Hematopoietic multipotent progenitor cell treated with erythropoietin and hydrocortisone succinate and interleukin-3 and kit ligand, for 4 days (in vitro differentiated cells): ENCODE data around the gene GREB1L.
"Not testable (repeated sequence)": the region's sequence is repeated elsewhere in the genome, so short reads cannot be mapped to it uniquely, and the experiment has no call there.

Source experiments
- DNase-seq: peaks from one replicate; pipeline ENCODE4 v3.0.0-alpha.2; 2015

GREB1L gene

DNA sequence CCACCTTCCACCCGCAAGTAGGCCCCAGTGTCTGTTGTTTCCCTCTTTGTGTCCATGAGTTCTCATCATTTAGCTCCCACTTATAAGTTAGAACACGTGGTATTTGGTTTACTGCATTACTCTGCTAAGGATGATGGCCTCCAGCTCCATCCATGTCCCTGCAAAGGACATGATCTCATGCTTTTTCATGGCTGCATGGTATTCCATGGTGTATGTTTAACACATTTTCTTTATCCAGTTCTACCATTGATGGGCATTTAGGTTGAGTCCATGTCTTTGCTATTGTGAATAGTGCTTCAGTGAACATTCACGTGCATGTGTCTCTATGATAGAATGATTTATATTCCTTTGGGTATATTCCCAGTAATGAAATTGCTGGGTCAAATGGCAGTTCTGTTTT lies 69.9 kb downstream of the GREB1L start:
- DNase-seq = not testable (repeated sequence)

DNA sequence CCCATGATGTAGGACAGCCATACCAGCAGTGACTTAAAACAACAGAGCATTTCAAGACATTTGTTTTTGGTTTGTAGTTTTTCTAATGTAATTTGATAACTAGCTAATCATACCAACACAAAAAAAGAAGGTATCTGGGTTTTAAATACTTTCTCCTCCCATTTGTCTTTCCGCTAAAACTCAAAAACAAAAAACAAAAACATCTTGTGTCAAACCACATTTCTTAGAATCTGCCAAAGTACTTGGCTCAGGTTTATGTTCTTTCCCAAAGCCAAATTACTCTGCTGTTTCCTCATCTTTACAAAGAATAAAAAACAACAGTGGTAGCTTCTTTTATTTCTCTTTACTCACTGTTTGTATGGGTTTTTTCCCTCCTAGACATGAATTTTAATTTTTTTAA lies 71.5 kb downstream of the GREB1L start:
- no peak for DNase-seq

DNA sequence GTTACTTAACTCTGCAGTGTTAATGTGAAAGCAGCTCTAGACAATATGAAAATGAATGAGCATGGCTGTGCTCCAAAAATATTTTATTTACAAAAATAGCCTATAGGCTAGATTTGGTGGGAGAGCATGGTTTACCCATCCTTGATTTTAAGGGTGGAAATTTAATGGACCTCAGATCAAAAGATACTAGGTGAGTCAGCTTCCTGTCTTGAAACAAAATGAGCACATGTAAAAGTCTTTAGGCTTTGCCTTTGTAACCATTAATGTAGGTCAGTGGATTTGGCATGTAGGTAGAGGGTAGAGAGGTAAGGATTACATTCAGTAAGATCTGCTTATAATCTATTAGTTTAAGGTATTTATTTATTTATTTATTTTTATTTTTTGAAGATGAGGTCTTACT lies 72.7 kb downstream of the GREB1L start:
- no peak for DNase-seq

DNA sequence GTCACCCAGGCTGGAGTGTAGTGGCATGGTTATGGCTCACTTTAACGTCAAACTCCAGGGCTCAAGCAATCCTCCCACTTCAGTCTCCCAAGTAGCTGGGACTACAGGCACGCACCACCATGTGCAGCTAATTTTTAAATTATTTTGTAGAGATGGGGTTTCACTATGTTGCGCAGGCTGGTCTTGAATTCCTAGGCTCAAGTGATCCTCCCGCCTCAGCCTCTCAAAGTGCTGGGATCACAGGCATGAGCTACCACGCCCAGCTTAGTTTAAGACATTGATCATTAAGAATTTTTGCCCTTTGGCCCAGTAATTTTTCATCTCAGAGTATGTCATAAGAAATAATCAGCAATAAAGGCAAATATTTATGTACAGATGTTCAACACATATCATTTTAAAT lies 73.1 kb downstream of the GREB1L start:
- not testable (repeated sequence) for DNase-seq

DNA sequence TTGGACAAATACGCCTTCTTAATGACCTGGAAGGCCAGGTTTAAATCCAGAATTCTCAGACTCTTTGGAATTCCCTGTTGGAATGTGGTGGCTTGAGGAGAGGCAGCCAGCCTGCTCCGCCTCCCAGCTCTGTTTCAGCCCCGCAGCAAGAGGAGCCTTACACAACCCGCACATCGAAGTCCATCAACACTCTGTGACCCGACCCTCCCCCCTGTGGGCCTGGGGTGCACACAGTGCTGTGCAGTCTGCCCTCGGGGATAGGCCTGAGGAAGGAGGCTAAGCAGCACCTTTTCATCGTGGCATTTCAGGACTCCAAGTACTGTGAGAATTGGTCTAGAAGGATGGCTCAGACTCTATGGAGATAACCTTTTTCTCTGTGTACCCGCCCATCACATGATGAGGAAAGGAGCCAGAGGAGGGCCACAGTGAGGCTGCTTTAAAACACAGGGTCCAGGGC lies 73.7 kb downstream of the GREB1L start:
- DNase-seq = no peak

DNA sequence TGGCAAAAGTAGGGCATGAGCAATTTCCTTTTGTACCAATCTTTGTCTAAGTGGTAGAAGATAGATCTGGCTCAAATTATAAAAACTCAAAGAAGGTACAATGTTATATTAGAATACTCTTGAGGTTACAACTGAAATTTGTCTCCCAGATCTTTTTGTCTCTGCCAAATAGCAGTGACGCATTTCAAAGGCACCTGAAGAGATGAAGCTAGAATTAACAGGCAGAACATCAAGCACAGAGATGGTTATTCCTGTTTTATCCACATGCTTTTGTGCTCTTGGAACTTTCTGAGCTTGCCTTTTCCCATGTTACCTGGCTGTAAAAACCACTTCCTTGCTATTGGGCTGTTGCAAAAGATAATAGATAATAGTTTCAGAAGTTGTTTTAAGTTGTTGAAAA lies 74.3 kb downstream of the GREB1L start:
- no peak for DNase-seq

DNA sequence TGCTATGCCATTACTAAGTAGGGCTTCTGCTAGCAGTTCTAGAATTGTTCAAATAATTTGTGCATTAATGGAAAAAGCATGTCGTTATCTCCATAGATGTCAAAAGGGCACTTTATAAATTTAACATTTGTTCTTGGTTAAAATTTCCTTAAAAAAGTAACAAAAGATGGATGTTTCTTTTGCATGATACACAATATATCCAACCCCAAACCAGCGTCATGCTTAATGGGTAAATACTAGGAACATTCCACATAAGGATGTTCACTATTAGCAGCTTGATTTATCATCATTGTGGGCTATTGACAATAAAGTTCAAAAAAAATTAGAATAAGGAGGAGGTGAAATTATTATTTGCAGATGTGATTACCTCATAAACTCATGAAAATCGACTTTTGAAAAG lies 79.7 kb downstream of the GREB1L start:
- no peak for DNase-seq

DNA sequence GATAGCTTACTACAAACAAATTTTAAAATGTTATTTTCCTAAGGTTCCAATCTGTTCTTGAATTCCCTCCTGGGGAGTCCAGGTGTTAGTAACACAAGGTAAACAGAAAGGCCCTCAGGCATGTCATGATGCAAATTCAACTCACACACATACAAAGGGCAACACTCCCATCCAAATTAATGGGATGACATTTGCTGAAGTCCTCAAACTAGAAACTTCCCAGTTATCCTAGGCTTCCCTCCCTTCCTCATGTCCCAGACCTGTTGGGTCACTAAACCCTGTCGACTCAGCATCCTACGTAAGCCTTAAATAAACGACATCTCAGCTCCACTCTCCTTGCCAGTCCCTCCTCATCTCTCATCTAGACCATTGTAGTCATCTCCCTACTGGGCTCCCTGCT lies 85.1 kb downstream of the GREB1L start:
- DNase-seq = no peak

DNA sequence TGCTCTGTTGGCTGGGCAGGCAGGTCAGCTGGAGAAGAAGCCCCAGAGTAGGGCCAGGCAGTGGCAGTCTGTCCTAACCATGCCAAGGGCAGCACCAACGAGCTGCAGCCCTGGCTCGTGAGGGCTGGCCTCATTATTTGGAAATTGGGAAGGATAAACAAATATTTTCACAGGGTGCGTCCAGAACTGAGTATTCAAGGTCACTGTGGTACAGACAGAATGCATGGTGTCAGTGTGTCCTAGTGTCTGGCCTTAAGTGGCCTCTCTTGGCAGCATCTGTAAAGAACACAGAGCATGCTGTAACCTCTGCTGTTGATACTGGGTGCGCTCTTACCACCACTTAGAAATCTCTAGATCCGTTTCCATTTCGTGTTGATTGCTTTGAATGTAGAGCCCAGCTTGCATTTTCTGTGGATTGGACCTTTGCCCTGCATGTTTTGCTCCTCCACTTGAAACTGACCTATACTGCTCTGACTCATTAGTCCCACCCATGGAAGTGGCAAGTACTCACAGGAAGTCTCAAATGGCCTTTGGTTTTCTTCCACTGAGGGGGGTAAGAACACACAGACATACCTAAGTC lies 88.2 kb downstream of the GREB1L start:
- no peak for DNase-seq

DNA sequence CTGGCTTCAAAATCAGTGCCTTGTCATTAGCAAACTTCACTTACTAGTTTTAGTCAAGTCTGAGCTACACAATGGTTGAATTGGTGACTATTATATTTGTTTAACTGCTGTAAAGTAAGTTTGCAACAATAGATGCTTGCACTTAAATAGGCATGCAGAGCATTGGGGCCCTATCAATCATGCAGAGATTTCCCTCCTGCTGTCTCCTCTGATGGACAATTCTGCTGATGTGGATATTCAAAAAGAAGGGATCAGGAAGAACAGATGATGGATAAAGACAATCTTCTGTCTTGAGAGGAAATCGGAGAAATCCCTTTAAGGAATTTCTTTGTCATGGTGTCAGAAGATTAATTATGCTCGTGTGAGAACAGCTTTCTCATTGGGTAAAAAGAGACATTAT lies 89.0 kb downstream of the GREB1L start:
- no peak for DNase-seq

DNA sequence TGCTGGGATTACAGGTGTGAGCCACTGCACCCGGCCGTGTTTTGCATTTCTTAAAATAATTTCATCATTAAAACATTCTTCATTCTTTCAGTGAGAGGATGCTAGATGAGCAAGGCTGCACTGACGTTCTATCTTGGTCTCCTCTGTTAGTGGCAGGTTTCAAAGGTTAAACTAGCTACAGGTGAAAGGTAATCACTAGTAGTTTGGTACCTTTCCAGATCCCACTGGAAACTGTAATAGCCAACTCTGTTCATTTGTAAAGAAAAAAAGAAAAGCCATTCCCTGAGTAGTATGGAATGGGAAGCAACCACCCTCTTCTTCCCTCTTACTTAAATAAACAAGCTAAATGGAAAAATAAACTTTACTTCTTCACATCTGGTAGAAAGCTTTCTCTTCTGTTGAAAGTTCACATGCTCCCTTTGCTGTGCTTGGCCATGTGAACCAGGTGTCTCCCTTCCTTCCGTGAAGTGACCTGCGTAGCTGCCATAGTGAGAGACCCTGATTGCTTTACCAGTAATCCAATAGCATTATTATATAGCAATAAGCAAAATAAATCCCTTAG lies 94.0 kb downstream of the GREB1L start:
- DNase-seq = no peak

DNA sequence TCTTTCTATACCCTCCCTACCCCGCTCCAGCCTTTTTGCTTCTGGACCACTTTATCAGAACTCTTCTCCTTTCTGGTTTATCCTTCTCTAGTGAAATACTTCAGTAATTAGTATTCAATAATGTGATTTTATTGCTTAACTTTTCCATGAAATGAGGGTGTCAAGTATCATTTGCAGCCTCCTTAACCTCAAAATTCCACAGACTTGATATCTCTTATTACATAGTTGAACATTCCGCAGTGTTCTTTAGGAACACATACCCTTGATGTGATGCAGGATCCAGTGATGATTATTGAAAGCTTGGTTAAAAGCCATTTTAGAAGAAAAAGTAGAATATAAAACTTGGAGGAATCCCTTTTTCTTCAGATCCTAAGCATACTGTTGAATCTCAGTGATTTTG lies 94.8 kb downstream of the GREB1L start:
- DNase-seq = no peak

DNA sequence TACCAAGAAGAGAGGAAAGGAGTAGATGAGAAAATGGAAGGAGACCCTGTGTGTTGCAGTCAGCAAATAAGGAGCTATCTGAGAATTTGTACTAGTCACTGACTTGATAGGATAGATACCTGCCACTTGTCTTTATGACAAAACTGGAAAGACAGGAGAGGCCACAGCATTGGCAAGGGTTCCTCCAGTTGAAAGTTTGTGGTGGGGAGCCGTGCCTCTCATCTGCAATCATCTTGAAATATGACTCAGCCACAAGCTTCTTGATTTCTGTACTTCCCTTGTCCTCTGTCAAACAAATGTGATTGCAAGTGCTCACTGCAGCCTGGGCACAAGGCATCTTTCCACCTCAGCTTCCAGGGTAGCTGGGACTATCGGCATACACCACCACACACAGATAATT lies 99.1 kb downstream of the GREB1L start:
- no peak for DNase-seq

DNA sequence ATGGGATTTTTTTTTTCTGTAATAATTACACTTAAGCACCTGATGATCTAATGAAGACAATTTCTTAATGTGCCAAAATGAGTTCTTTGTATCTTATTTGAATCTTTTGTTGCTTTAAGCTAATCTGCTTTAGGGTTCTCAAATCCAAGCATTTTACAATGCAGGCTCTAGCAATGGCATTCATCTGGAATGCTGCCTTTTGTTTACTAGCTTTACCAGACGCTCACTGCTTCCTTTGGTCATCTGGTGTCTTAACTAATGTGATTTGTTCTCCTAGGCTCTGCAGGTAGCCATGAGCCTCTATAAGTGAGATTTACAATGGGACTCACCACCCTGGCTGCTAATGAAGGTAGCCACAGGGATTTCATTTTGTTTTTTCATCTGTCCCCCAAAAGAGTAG lies 100.3 kb downstream of the GREB1L start:
- no peak for DNase-seq

DNA sequence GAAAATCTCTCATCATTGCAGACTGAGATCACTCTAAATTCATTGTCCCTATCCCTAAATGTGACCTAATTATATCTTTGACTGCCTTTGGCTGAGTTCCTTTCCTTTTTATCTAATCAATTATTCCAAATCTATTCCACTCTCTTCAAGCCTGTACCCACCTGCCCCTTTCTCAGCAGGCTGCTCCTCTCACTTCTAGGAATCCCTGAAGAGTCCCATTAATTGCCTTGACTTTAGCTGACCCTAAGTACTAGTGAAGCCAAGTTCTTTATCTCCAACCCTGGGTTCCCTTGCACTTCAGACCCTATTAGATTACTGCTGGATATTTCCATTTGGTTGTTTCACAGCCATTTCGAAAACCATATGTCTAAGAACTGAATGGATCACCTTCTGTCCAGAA lies 102.8 kb downstream of the GREB1L start:
- no peak for DNase-seq

DNA sequence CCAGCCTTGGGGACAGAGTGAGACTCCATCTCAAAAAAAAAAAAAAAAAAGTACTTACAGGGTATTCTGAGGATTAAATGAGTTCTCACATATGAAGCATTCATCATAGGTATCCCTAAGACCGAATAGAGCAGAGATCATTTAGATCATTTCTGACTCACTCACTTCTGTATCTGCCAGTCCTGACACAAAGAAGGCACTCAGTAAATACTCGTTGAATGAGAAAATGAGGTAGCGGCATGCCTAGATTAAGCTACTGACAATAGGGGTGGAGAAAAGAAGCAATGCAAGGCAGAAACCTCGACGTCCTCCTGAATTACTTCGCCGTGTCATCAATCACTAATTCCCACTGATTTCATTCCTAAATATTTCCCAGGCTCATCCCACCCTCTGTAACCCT lies 103.8 kb downstream of the GREB1L start:
- no peak for DNase-seq

DNA sequence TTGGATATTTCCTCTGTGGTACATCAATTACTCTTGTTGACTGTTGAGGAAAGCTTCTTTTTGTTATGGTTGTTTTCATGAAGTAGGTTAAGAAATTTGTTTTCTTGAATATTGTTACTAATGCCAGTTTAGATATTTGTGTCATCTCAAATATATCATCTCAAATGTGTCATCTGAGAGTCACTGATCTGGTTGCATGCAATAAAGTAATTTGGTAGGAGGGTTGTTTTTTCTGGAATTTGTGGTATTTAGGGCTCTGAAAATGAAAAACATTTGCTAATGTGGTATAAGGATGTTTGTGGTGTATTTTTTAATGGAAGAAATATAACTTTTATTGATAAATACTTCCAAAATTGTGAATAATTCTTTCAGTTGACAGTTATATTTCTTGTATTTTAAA lies 117.7 kb downstream of the GREB1L start:
- no peak for DNase-seq

DNA sequence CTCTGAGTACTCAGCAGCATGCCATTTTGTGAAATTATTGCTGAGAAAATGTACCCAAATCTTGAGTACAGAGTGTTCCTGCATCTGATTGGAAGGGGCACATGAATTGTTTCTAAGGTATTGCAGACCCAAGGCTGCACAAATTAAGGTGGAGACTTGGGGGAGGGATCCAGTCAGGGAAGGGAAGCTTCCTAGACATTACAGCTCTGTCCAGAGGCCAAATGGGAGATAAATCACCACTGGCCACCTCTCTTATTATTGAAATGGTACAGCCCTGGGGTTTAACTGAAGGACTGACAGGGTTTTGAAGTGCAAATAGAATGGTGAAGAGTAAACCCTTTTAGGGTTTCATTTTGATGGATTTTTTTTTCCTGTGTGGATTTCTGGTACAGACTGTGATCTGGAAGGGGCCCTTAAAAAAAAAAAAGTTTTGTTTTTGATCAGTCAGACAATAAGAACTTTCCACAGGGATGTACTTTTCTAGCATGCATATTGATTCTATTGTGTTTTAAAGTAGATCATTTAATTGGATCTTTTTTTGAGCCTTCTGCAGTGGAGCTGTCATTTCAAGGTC lies 119.4 kb downstream of the GREB1L start:
- no peak for DNase-seq

DNA sequence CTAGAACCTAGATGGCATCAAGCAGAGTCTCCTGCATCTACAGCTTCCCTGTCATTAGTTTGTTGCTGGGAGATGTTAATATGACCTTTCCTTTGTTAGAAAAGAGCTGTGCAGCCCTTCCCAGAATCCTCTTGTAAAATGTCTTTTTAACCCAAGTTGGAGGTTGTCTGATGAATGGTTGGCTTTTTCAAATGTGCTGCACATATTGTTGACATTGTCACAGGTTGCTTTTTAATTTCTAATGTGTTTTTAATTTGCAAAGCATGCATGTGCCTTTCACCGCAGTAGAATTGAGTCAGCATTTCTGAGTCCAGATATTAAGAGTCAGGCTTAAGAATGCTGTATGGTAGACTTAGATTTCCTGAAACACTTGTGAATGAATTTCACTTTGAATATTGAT lies 120.8 kb downstream of the GREB1L start:
- DNase-seq = no peak

DNA sequence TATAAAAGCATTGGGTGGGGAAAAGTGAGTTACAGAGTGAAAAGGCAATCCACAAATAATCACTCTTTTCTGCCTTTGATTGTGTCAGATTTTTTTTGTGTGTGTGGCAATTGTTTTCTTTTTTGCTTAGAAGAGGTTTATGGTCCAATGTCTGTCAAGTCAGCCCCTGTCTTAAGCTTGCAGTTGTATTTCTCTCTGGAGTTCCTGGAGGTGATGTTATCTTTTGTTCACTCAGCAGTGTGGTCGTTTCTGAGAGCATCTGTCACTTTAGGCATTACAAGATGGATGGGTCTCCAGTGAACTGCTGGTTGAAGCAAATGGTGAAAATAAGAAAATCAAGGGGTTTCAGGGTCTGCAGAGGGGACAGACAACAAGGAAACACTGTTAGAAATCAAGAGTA lies 121.3 kb downstream of the GREB1L start:
- no peak for DNase-seq

DNA sequence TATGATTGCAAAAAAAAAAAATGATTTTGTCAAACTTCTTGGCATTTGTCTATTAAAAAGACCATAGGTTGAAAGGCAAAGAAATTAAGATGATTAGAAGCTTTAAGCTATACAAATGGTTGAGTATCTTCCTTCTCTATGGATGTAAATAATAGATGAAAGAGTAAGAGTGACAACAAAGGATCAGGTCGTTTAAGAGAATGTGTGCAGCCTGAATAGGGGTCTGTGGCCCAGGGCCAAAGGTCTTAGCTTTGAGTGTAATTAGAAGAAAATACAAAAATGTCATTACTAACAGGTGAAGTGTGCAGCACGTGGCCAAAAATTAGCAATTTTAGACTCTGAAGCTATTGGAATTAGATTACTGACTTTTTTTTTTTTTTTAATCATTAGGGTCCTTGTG lies 122.4 kb downstream of the GREB1L start:
- no peak for DNase-seq

DNA sequence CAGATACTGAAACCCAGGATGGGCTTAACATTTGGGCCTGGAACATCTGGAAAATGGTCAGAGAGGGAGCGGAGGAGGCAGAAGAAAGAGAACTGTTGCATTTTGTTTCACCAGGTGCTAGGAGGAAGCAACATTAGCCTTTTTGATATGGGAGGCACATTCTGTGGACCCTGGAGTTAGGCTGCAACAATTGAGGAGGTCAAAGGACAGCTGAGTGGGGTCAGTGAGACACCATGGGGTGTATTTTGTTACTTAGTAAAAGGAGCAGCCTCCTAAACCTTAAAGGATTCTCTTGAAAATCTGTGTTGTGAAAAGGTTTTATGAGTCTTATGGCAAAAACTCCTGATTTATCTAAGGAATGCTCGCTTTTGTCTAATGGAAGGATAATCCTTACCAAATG lies 124.9 kb downstream of the GREB1L start:
- DNase-seq = no peak

DNA sequence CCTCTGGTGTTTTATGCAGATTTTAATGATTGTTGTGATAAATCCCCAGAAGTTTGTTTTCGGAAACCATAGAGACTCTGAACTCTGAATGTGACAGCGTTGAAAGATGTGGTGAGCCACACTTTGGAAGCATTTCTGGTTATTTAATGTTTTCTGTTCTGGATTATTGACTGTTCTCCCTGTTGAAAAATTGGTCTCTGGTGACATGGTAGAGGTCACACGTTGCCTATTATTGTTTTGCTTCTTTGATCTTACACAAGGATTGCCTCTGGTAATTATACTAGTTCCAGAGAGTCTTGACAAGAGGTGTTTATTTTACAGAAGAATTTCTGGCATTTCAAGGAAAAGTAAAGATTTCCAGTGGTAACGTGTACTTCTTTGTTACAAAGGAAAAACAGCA lies 127.1 kb downstream of the GREB1L start:
- no peak for DNase-seq

DNA sequence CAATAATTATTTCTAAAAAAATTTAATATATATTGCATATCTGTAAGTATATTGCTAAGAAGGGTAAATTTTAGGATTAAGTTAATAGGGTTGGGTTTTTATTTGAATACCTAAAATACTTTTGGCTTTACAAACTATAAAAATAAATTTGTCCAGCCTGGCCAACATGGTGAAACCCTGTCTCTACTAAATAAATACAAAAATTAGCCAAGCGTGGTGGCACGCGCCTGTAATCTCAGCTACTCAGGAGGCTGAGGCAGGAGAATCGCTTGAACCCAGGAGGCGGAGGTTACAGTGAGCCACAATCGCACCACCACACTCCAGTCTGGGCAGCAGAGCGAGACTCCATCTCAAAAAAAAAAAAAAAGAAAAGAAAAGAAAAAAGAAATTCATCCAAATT lies 127.6 kb downstream of the GREB1L start:
- DNase-seq = not testable (repeated sequence)

DNA sequence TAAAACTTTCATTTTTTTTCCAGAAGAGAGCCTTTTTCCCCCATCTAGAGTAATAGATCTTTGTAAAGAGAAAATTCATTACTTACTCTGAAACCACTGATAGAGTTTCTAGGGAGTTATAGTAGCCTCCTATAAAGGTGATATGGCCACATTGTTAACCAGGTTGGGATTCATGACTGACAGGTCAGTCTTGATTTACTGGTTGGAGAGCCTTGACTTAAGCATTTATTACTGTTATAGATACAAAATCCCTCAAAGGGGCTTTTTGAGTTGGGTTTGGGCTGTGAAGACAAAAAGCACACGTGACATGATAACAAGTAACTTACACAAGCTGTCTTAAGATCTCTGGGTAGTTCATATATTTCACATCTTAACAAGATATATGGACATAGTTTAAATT lies 141.0 kb downstream of the GREB1L start:
- DNase-seq = no peak
